HepG2 (cell line): ENCODE measurements around the gene OR5K3.

Source experiments
- CCAR2 ChIP-seq: fragments of 200-400 bp; formaldehyde crosslinking; optimal IDR thresholded peaks from 2 replicates; pipeline ENCODE3; 2018; ENCODE audit warnings: low read depth, mild to moderate bottlenecking, low read length, moderate library complexity
- CTCF ChIP-seq: sonication (generic); formaldehyde crosslinking; IDR thresholded peaks from 2 replicates; pipeline ENCODE4 v1.5.0; 2020; ENCODE audit warnings: mild to moderate bottlenecking, missing genetic modification reagents, moderate library complexity
- HMG20A ChIP-seq: IDR thresholded peaks from 2 replicates; pipeline ENCODE4 v1.6.1; 2016; ENCODE audit warnings: borderline replicate concordance
- MTA1 ChIP-seq: sonication (generic); formaldehyde crosslinking; IDR thresholded peaks from 2 replicates; pipeline ENCODE4 v1.4.0; 2020; ENCODE audit warnings: missing genetic modification reagents, mild to moderate bottlenecking, borderline replicate concordance
- PATZ1 ChIP-seq: sonication (generic); formaldehyde crosslinking; IDR thresholded peaks from 2 replicates; pipeline ENCODE4 v1.4.0; 2020; ENCODE audit warnings: missing genetic modification reagents
- RFX5 ChIP-seq: IDR thresholded peaks from 2 replicates; pipeline ENCODE4 v1.6.1; 2011; ENCODE audit warnings: low read depth, low read length, improper control_type of control experiment
- SMAD1 ChIP-seq: sonication (generic); formaldehyde crosslinking; IDR thresholded peaks from 2 replicates; pipeline ENCODE4 v1.4.0; 2020; ENCODE audit warnings: missing genetic modification reagents, low read depth, mild to moderate bottlenecking, borderline replicate concordance
- ZNF274 ChIP-seq: sonication (generic); formaldehyde crosslinking; IDR thresholded peaks from 2 replicates; pipeline ENCODE4 v1.5.1; 2020; ENCODE audit warnings: mild to moderate bottlenecking, missing genetic modification reagents
- ZNF337 ChIP-seq: sonication (generic); formaldehyde crosslinking; IDR thresholded peaks from 2 replicates; pipeline ENCODE4 v1.5.1; 2020; ENCODE audit warnings: missing genetic modification reagents, low read depth, mild to moderate bottlenecking, borderline replicate concordance

- TF ChIP-seq RFX5 (no peak), ZNF337 (no peak), HMG20A (CRISPR knock-in tag) (no peak), PATZ1 (no peak), SMAD1 (CRISPR knock-in tag) (no peak), MTA1 (no peak), CCAR2 (no peak), ZNF274 (CRISPR knock-in tag) (no peak), CTCF (CRISPR knock-in tag) (peak; percentile 67)
Observed at GRCh38 chr3:98359993-98360675, 30.3 kb upstream of the OR5K3 start.
